Measurements from ENCODE around the gene SNN. TPM values are rescaled to one million over a fixed set of nuclear protein-coding genes. Genes with fewer than 3 reads are reported as not detected.
A peak's percentile ranks its signal among the peaks of the same experiment; 100 is the strongest.

SNN gene
- total RNA-seq, 1 donor from 2014 or later = 22.4 TPM

DNA sequence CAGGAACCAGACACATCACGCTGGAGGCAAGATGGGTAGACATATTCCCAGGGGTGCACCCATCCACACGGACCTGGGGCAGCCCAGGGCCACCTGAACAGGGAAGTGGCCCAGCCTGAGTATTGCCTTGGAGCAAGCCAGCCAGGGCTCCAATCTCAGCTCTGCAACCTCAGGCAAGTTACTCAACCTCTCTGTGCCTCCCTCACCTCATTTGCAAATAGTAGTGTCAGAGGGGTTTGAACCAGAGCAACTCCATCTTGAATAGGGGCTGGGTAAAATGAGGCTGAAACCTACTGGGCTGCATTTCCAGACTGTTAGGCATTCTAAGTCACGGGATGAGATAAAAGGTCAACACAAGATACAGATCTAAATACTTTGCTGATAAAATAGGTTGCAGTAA, 35.1 kb upstream of the SNN start:
- no peak for ATAC-seq
- DNase-seq = no peak
- intact Hi-C loops (cut with micrococcal nuclease) = no loop called here

DNA sequence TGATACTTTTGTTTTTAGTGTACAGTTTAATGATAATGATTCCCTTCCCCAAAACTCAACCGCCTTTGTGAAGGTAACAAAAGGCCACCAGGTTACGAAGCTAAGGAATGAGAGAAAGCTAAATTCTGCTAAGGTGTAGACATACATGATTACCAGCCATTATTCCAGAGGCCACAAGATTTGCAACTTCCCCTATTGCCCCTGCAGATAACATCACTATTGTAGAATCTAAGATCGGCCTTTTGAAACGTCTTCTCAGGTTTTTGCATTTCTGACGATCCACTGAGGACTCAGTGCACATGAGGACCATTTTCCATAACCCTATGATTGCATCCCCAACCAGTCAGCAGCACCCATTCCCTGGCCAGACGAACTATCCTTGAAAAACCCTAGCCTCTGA, 33.9 kb upstream of the SNN start:
- intact Hi-C loops (cut with micrococcal nuclease) = no loop called here
- DNase-seq = no peak
- ATAC-seq = no peak

GRCh38 chr16:11635113-11635652, 33.1 kb upstream of the SNN start:
- intact Hi-C loops (cut with micrococcal nuclease) = no loop called here
- ATAC-seq (no peak), DNase-seq (no peak)

DNA sequence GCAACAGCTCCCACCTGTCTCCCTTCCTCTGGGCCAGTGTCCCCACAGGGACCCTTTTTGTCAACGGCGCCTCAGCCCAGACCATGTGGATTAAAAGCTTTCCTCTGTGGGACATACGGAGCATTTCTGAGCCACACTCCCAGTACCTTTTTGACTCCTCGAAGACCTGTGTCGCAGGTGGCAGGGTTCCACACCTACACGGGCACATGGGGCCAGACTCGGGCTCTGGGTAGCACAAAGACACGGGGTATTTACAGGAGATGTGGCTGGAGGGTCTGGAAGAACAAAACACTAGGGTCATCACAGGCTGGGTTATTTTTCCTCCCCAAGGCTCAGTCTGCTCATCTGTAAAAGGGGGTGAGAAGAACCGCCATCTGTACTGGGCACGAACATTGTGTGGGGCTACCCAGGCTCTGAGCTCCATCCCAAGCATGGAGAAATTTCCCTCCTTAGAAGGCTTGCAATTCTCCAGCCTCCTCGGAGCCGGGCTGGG, 32.5 kb upstream of the SNN start:
- ATAC-seq (no peak), DNase-seq (no peak)
- intact Hi-C loops (cut with micrococcal nuclease) = no loop called here

GRCh38 chr16:11636172-11636721, 32.0 kb upstream of the SNN start:
- ATAC-seq (no peak), DNase-seq (no peak)
- intact Hi-C loops (cut with micrococcal nuclease) = no loop called here

- no peak for ATAC-seq
- no peak for DNase-seq
- intact Hi-C loops (cut with micrococcal nuclease) = no loop called here
Measured at GRCh38 chr16:11637320-11637719, 30.9 kb upstream of the SNN start.

GRCh38 chr16:11638140-11638539, 30.1 kb upstream of the SNN start:
- DNase-seq = no peak
- ATAC-seq = no peak
- intact Hi-C loops (cut with micrococcal nuclease) = no loop called here

DNA sequence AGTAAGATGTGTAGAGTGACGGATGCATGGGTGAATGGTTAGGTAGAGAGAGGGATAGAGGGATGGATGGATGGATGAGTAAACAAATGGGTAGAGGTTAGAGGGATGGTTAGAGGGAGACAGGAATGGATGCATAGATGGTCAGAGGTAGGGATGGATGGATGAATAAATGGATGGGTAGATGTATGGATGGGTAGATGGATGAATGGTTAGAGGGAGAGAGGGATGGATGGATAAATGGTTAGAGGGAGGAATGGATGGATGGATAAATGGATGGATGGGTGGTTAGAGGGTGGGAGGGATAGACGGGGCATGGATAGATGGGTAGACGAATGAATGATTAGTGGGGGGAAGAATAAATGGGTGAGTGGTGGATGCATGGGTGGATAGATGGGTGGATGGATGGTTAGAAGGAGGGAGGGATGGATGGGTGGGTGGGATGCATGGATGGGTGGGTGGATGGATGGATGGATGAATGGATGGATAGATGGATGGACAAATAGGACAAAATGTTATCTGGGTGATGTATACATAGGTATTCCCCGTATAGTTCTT, 29.2 kb upstream of the SNN start:
- no peak for DNase-seq
- intact Hi-C loops (cut with micrococcal nuclease) = no loop called here
- ATAC-seq = no peak

- intact Hi-C loops (cut with micrococcal nuclease) = loop anchor here (5.0 to 10.0 kb wide), 2 partner anchors 95 to 233 kb away; no protein-coding TSS in a partner anchor
- DNase-seq = peak; percentile 87
Measured at GRCh38 chr16:11639925-11640899, 28.0 kb upstream of the SNN start.

GRCh38 chr16:11640987-11641817, 27.1 kb upstream of the SNN start:
- intact Hi-C loops (cut with micrococcal nuclease) = loop anchor here (5.0 to 10.0 kb wide), 2 partner anchors 96 to 234 kb away; no protein-coding TSS in a partner anchor
- ATAC-seq (peak; percentile 43), DNase-seq (no peak)

More at GRCh38 chr16:11639925-11640899, 28.0 kb upstream of the SNN start:
- ATAC-seq = peak; percentile 94

DNA sequence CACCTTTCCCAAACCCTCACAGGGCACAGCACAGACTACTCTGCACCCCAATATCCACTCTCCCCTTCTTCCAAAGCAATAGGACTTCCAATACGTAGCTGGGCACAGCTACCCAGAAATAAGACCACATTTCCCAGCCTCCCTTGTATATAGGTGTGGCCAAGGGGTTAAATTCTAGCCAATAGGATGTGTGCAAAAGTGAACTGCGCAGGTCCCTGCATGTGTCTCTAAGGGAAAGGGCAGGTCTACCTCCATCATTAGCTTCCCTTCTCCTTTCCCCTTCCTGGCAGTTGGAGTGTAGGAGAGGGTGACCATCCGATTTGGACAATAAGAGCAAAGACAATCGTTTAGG, 25.5 kb upstream of the SNN start:
- intact Hi-C loops (cut with micrococcal nuclease) = loop anchor here (5.0 to 10.0 kb wide), 2 partner anchors 98 to 235 kb away; no protein-coding TSS in a partner anchor
- DNase-seq = no peak
- ATAC-seq = no peak

- DNase-seq (no peak), ATAC-seq (no peak)
- intact Hi-C loops (cut with micrococcal nuclease) = loop anchor here (10.0 kb wide), 1 partner anchor 104 kb away; no protein-coding TSS in a partner anchor
Measured at GRCh38 chr16:11649276-11649675, 19.0 kb upstream of the SNN start.

DNA sequence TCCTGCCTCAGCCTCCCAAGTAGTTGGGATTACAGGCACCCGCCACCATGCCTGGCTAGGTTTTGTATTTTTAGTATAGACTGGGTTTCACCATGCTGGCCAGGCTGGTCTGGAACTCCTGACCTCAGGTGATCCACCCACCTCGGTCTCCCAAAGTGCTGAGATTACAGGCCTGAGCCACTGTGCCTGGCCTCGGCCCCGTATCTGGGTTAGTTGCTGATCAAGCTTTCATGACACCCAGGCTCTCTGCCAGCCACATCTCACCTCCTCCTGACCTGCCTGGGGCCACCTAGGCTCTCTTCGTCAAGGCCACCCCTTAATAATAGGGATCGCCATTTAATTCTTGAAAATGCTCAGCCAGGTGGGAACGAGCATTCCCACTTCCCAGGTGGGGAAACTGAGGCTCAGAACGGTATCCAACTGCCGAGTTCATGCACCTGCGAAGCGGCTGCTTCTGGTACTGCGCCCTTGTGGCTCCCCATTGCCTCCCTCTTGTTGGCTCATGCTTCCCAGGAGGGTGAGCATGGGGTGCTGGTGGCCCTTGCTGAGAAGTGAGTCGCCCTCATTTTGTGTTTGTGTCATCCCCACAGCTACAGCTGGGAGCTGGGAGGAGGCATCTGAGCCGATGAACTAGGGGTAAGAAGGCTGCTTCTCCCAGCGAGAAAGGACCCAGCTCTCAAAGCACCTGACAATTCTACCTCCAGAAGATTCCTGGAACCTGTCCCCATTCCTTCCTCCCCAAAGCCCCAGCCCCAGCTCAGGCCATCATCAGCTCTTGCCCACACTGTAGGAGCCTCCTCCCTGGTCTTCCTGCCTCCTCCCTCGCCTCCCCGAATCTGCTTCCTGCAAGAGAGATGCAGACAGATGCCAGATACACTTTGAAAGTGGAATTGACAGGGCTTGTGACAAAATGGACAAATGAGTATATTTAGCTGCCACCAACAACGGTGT, 17.3 kb upstream of the SNN start:
- DNase-seq = no peak
- ATAC-seq = no peak
- intact Hi-C loops (cut with micrococcal nuclease) = no loop called here

DNA sequence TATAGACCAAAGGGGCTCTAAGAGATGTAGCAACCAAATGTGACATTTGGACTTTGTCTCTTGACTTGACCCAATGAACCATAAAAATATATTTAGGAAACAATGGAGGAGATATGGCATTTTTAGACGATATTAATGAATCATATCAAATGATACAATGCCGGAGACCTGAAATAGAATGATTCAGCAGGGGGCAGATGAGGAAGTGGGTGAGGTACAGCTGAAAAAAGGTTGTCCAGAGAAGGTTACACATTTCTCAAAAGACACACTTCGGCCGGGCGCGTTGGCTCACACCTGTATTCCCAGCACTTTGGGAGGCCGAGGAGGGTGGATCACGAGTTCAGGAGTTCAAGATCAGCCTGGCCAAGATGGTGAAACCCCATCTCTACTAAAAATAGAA, 16.5 kb upstream of the SNN start:
- ATAC-seq = no peak
- intact Hi-C loops (cut with micrococcal nuclease) = no loop called here
- DNase-seq = no peak

DNA sequence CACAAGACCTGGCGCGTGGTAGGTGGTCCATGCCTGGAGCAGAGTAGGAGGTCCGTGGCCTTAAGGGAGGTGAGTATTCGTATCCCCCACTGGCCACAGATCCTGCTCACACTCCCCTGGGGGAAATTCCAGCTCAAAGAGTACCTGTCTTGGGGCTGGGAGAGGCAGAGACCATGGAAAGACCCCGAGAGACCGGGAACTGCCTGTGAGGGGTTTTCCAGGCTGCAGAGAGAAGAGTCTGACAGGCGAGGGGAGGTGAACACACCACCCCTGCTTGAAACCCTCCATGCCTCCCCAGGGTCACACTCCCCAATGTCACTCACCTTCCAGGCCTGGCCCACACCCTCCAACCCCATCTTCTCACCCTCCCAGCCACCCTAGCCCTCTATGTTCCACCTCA, 12.6 kb upstream of the SNN start:
- DNase-seq (no peak), ATAC-seq (no peak)
- intact Hi-C loops (cut with micrococcal nuclease) = no loop called here

DNA sequence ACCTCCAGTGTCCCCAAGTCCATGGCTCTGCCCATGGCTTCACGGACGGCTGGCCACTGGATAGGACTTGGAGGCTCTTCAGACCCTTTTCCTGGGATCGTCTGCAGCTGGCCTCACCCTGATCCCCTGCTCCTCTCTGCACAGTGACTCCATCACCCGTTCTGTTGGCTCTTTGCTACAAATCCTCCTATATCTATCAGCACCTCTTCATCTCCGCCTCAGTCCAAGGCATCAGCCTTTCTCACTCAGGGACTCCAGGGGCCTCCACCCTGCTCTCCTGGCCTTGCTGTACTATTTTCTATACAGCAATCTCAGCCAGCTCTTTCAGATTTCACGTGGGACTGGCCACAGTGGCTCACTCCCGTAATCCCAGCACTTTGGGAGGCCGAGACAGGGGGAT, 10.7 kb upstream of the SNN start:
- DNase-seq (no peak), ATAC-seq (no peak)
- intact Hi-C loops (cut with micrococcal nuclease) = no loop called here

- peak; percentile 50 for DNase-seq
- intact Hi-C loops (cut with micrococcal nuclease) = no loop called here
- ATAC-seq = peak; percentile 58
Measured at GRCh38 chr16:11658896-11659708, 9.2 kb upstream of the SNN start.
